NOMO-1 treated with DMSO at 0.1 percent for 48 hours (cell line): Measurements from ENCODE around the gene RAD51AP2.

Experiments used
- DNase-seq: peaks from one replicate; lab custom pipeline; 2025; ENCODE audit not compliant: unreplicated experiment; lab: John Stamatoyannopoulos, UW

RAD51AP2 gene

GRCh38 chr2:17471979-17472378 lies 46.3 kb downstream of the RAD51AP2 start:
- DNase-seq, result no peak

- DNase-seq, result peak; percentile 27
Measured at GRCh38 chr2:17470855-17471641, 47.2 kb downstream of the RAD51AP2 start.

GRCh38 chr2:17461087-17461475 lies 57.2 kb downstream of the RAD51AP2 start:
- DNase-seq, result no peak
